Measurements from ENCODE around the gene TRAF1. TPM values are rescaled to one million over a fixed set of nuclear protein-coding genes. Genes with fewer than 3 reads are reported as not detected.
A peak's percentile ranks its signal among the peaks of the same experiment; 100 is the strongest.

The TRAF1 gene
- total and polyA plus RNA-seq, 4 donors, result 3.9 to 23.1 (median 6.1) TPM

DNA sequence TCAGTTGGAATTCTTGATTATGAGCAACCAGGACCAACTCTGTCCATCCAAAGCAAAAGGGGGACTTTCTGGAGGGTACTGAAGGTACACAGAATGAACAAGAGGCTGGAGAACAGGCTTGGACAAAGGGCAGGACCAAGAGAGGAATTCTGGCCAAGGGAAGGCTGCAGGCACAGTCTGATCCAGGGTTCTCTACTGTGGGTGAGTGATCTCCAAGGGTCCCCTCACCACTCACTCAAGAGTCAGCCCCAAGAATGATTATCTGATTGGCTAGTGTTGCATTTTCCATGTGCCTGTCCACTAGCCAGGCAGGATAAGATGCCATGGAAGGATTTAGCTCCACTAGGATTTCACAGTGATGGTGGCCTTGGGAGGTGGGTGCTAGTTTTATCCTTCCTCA lies 38.0 kb downstream of the TRAF1 start:
- H3K27ac ChIP-seq (ENCODE audit: low read depth in 1 of 2, low read length in 1 of 2), result no peak overlapping the region
- H3K27me3 ChIP-seq (ENCODE audit: control insufficient read depth in 3 of 3, insufficient read depth in 3 of 3, low read length in 2 of 3), result no peaks in the 10 kb centered on the region
- H3K9me3 ChIP-seq (ENCODE audit: control insufficient read depth in 4 of 4, insufficient read depth in 3 of 4, low read length in 3 of 4), result no peaks in the 10 kb centered on the region
- H3K9ac ChIP-seq (ENCODE audit: insufficient read depth in 1 of 2, low read length in 2 of 2), result no peak overlapping the region
- peaks cover 0 to 64% (median 37%) of the 10 kb centered on the region in 5 donors for H3K4me1 ChIP-seq (ENCODE audit: control insufficient read depth in 5 of 5, insufficient read depth in 5 of 5, low read length in 5 of 5)
- ATAC-seq (ENCODE audit: insufficient read depth, low FRiP score) (no peak), DNase-seq (no peak)
- TF ChIP-seq, protein P1, sequence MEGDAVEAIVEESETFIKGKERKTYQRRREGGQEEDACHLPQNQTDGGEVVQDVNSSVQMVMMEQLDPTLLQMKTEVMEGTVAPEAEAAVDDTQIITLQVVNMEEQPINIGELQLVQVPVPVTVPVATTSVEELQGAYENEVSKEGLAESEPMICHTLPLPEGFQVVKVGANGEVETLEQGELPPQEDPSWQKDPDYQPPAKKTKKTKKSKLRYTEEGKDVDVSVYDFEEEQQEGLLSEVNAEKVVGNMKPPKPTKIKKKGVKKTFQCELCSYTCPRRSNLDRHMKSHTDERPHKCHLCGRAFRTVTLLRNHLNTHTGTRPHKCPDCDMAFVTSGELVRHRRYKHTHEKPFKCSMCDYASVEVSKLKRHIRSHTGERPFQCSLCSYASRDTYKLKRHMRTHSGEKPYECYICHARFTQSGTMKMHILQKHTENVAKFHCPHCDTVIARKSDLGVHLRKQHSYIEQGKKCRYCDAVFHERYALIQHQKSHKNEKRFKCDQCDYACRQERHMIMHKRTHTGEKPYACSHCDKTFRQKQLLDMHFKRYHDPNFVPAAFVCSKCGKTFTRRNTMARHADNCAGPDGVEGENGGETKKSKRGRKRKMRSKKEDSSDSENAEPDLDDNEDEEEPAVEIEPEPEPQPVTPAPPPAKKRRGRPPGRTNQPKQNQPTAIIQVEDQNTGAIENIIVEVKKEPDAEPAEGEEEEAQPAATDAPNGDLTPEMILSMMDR (IDR thresholded peaks at IDR 0.05; ENCODE audit: control extremely low read depth, extremely low read depth), result no peak
- no peaks in the 10 kb centered on the region for H3K36me3 ChIP-seq (ENCODE audit: control insufficient read depth in 4 of 4, insufficient read depth in 4 of 4, low read length in 4 of 4)
- H3K4me3 ChIP-seq, result no peak overlapping the region

DNA sequence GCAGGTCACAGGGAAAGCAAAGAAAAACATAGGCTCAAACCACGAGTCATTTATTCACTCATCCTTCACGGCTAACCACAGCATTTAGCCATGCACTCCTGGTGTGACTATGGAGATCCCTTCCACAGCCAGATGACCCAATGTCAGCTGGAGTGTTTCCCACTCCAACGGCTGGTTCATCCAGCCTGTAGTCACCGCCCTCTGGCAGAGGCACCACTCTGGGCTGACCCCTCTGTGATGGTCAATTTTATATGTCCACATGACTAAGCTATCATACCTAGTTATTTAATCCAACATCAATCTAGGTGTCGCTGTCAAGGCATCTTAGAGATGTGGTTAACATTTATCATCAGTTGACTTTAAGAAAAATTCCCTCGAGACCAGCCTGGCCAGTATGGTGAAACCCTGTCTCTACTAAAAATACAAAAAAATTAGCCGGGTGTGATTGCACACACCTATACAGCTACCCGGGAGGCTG lies 40.1 kb downstream of the TRAF1 start:
- Histone ChIP-seq H3K9me3 (ENCODE audit: control insufficient read depth in 4 of 4, insufficient read depth in 3 of 4, low read length in 3 of 4) (no peaks in the 10 kb centered on the region), H3K4me3 (no peak overlapping the region), H3K36me3 (ENCODE audit: control insufficient read depth in 4 of 4, insufficient read depth in 4 of 4, low read length in 4 of 4) (no peaks in the 10 kb centered on the region), H3K27me3 (ENCODE audit: control insufficient read depth in 3 of 3, insufficient read depth in 3 of 3, low read length in 2 of 3) (no peaks in the 10 kb centered on the region), H3K27ac (ENCODE audit: low read depth in 1 of 2, low read length in 1 of 2) (no peak overlapping the region), H3K9ac (ENCODE audit: insufficient read depth in 1 of 2, low read length in 2 of 2) (no peak overlapping the region), H3K4me1 (ENCODE audit: control insufficient read depth in 5 of 5, insufficient read depth in 5 of 5, low read length in 5 of 5) (peaks cover 0 to 43% (median 23%) of the 10 kb centered on the region in 5 donors)
- 72 to 77% methylated on average over 8 of the region's 8 CpGs for WGBS, 2 donors
- ATAC-seq (ENCODE audit: insufficient read depth, low FRiP score) (peak; percentile 45), DNase-seq (peak in 2 of 3 donors; percentile 51 to 72)
- TF ChIP-seq, protein P1 (IDR thresholded peaks at IDR 0.05; ENCODE audit: control extremely low read depth, extremely low read depth), result no peak

DNA sequence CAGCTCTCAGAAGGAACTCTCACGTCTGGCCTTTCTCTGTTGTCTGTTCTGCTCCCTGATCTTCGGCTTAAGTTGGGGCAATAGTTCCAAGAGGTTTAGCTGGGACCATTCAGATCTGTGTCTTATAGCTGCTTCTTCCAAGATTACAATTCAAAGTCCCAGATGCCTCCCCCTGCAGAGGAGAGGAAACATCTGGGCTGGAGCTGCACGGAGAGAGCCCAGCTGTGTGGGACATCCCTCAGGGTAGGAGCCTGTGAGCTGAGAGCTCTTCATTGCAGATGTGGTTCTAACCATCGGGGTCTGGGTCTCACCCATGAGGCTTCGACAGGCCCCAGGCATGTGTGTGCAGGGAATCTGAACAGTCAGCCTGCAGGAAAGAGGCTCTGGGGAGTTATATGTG lies 40.6 kb downstream of the TRAF1 start:
- 29 to 45% methylated on average over 5 of the region's 5 CpGs for WGBS, 2 donors
- TF ChIP-seq, protein P1 (IDR thresholded peaks at IDR 0.05; ENCODE audit: control extremely low read depth, extremely low read depth), result no peak
- Histone ChIP-seq H3K36me3 (ENCODE audit: control insufficient read depth in 4 of 4, insufficient read depth in 4 of 4, low read length in 4 of 4) (no peaks in the 10 kb centered on the region), H3K9me3 (ENCODE audit: control insufficient read depth in 4 of 4, insufficient read depth in 3 of 4, low read length in 3 of 4) (no peaks in the 10 kb centered on the region), H3K9ac (ENCODE audit: insufficient read depth in 1 of 2, low read length in 2 of 2) (no peak overlapping the region), H3K27ac (ENCODE audit: low read depth in 1 of 2, low read length in 1 of 2) (no peak overlapping the region), H3K4me3 (no peak overlapping the region), H3K4me1 (ENCODE audit: control insufficient read depth in 5 of 5, insufficient read depth in 5 of 5, low read length in 5 of 5) (peaks cover 0 to 37% (median 18%) of the 10 kb centered on the region in 5 donors), H3K27me3 (ENCODE audit: control insufficient read depth in 3 of 3, insufficient read depth in 3 of 3, low read length in 2 of 3) (no peaks in the 10 kb centered on the region)
- DNase-seq, result peak; percentile 81 to 94 (median 89)
- no peak for ATAC-seq (ENCODE audit: insufficient read depth, low FRiP score)

DNA sequence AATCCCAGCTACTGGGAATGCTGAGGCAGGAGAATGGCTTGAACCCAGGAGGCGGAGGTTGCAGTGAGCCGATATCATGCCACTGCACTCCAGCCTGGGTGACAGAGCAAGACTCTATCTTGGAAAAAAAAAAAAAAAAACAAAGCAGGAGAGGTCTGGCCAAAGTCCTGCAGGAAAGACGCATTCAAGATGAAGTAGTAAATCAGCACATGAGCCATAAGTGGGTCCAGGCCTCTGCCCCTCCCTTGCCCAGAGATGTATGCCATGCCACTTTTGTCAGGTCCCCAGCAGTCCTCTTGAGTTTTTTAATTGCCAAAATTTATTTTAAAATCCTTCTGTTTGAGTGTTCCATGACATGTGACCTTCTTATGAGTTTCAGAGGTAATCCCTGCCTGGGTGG lies 41.1 kb downstream of the TRAF1 start:
- no peak overlapping the region for H3K27ac ChIP-seq (ENCODE audit: low read depth in 1 of 2, low read length in 1 of 2)
- WGBS, 2 donors, result 44 to 89% methylated on average over 3 of the region's 3 CpGs
- H3K9me3 ChIP-seq (ENCODE audit: control insufficient read depth in 4 of 4, insufficient read depth in 3 of 4, low read length in 3 of 4), result no peaks in the 10 kb centered on the region
- H3K9ac ChIP-seq (ENCODE audit: insufficient read depth in 1 of 2, low read length in 2 of 2), result no peak overlapping the region
- no peak for DNase-seq
- H3K4me1 ChIP-seq (ENCODE audit: control insufficient read depth in 5 of 5, insufficient read depth in 5 of 5, low read length in 5 of 5), result peaks cover 0 to 32% (median 13%) of the 10 kb centered on the region in 5 donors
- H3K4me3 ChIP-seq, result no peak overlapping the region
- TF ChIP-seq, protein P1 (IDR thresholded peaks at IDR 0.05; ENCODE audit: control extremely low read depth, extremely low read depth), result no peak
- H3K27me3 ChIP-seq (ENCODE audit: control insufficient read depth in 3 of 3, insufficient read depth in 3 of 3, low read length in 2 of 3), result no peaks in the 10 kb centered on the region
- no peaks in the 10 kb centered on the region for H3K36me3 ChIP-seq (ENCODE audit: control insufficient read depth in 4 of 4, insufficient read depth in 4 of 4, low read length in 4 of 4)
- no peak for ATAC-seq (ENCODE audit: insufficient read depth, low FRiP score)
